Nephron progenitor cell (in vitro differentiated cells): ENCODE results near the gene ZDHHC1.

ENCODE experiments used
- DNase-seq: peaks from one replicate; pipeline ENCODE4 v3.0.0; 2021
- H3K27ac Mint-ChIP-seq: 2 replicates; pipeline ENCODE4 v1.8.0; 2021; ENCODE audit warnings: mild to moderate bottlenecking, moderate library complexity, mixed read lengths
- H3K27me3 Mint-ChIP-seq: 2 replicates; pipeline ENCODE4 v1.8.0; 2021; ENCODE audit warnings: mild to moderate bottlenecking, low read depth, mixed read lengths; ENCODE audit not compliant: poor library complexity
- H3K36me3 Mint-ChIP-seq: 2 replicates; pipeline ENCODE4 v1.8.0; 2021; ENCODE audit warnings: low read depth, mixed read lengths
- H3K4me1 Mint-ChIP-seq: 2 replicates; pipeline ENCODE4 v1.8.0; 2021; ENCODE audit warnings: mixed read lengths
- H3K4me3 Mint-ChIP-seq: 2 replicates; pipeline ENCODE4 v1.8.0; 2021; ENCODE audit warnings: mild to moderate bottlenecking, moderate library complexity, mixed read lengths
- H3K9me3 Mint-ChIP-seq: 2 replicates; pipeline ENCODE4 v1.8.0; 2021; ENCODE audit warnings: mild to moderate bottlenecking, moderate library complexity, mixed read lengths
- TF ChIP-seq, protein P1 (sequence below): fragments of 200-600 bp; sonication (generic); IDR thresholded peaks from 2 replicates; pipeline ENCODE4 v1.5.0; 2021; ENCODE audit warnings: antibody characterized with exemption

ZDHHC1 gene

DNA sequence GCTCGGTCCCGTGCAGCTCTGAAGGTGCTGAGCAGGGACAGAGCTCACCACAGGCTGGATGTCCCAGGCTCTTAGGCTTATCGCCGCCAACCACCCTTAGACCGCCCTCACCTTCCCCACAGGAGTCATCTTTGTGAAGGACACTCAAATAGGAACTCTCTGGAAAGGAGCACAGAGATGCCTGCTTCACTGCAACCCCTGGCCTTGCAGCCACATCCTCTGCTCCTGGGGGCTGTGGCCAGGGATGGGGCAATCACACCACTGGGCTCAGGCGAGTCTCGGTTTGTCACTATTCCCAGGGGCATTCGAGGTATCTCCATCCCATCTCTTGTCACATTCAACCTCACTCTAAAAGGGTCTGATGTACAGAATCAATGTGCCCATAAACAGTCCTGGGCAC is 10.9 kb downstream of the ZDHHC1 start:
- H3K27ac Mint-ChIP-seq = no peak overlapping the region
- no peaks in the 10 kb centered on the region for H3K36me3 Mint-ChIP-seq
- peaks cover 8% of the 10 kb centered on the region for H3K27me3 Mint-ChIP-seq
- no peak for DNase-seq
- no peak overlapping the region for H3K4me3 Mint-ChIP-seq
- H3K9me3 Mint-ChIP-seq = no peaks in the 10 kb centered on the region
- TF ChIP-seq, protein P1, sequence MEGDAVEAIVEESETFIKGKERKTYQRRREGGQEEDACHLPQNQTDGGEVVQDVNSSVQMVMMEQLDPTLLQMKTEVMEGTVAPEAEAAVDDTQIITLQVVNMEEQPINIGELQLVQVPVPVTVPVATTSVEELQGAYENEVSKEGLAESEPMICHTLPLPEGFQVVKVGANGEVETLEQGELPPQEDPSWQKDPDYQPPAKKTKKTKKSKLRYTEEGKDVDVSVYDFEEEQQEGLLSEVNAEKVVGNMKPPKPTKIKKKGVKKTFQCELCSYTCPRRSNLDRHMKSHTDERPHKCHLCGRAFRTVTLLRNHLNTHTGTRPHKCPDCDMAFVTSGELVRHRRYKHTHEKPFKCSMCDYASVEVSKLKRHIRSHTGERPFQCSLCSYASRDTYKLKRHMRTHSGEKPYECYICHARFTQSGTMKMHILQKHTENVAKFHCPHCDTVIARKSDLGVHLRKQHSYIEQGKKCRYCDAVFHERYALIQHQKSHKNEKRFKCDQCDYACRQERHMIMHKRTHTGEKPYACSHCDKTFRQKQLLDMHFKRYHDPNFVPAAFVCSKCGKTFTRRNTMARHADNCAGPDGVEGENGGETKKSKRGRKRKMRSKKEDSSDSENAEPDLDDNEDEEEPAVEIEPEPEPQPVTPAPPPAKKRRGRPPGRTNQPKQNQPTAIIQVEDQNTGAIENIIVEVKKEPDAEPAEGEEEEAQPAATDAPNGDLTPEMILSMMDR = no peak
- peaks cover 27% of the 10 kb centered on the region for H3K4me1 Mint-ChIP-seq

DNA sequence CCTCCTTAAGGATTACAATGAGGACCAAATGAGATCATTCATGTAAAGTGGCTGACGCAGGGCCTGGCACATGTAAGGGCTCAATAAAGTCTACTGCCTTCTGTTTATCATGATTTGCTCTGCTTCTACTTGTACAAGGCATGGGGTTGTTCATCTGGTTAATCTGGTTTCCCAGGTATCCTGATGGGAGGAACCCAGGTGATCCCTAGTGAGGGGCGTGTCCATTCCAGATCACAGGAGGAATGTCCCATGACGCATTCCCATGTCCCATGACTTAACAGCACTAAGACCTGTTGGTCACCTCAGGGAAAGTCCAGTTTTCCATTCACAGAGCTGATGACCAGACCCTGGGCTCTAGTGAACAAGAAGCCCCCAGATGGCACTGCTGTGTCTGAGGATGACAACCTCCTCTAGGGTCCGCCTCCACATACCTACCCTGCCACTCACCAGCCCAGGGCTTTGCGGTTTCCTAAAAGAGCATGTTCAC is 11.5 kb downstream of the ZDHHC1 start:
- Mint-ChIP-seq H3K27me3 (peaks cover 5% of the 10 kb centered on the region), H3K9me3 (no peaks in the 10 kb centered on the region), H3K4me3 (no peak overlapping the region), H3K4me1 (peaks cover 27% of the 10 kb centered on the region), H3K27ac (no peak overlapping the region), H3K36me3 (no peaks in the 10 kb centered on the region)
- no peak for DNase-seq
- TF ChIP-seq, protein P1 = no peak

DNA sequence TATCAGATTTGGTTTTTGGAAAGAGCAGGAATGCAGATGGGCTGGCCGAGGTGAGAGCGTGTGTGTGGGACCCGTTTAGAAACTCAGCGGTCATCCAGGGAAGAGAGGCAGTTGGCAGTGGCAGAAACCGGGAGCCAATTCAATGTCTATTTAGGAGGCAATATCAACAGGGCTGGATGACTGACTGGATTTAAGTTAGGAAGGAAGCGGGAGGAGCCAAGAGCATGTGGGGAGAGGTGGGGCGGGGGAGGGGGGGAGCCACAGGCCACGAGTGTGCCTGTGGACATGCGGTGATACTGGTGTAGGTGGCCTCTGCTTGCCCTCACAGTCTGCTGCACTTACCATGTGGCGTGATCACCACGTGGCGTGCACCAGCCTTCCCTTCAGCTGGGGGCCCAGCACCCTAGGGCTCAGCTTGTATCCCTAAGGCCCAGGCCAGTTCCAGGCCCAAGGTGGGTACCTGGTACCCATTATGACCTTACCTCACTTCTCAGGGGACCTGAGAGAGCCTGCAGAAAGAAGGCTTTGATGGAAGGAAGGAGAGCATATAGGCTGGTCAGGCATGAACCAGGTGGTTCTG is 12.2 kb downstream of the ZDHHC1 start:
- DNase-seq = no peak
- TF ChIP-seq, protein P1 = no peak
- peaks cover 31% of the 10 kb centered on the region for H3K4me1 Mint-ChIP-seq
- no peak overlapping the region for H3K27ac Mint-ChIP-seq
- H3K27me3 Mint-ChIP-seq = peaks cover 8% of the 10 kb centered on the region
- H3K9me3 Mint-ChIP-seq = no peaks in the 10 kb centered on the region
- no peaks in the 10 kb centered on the region for H3K36me3 Mint-ChIP-seq
- H3K4me3 Mint-ChIP-seq = no peak overlapping the region

DNA sequence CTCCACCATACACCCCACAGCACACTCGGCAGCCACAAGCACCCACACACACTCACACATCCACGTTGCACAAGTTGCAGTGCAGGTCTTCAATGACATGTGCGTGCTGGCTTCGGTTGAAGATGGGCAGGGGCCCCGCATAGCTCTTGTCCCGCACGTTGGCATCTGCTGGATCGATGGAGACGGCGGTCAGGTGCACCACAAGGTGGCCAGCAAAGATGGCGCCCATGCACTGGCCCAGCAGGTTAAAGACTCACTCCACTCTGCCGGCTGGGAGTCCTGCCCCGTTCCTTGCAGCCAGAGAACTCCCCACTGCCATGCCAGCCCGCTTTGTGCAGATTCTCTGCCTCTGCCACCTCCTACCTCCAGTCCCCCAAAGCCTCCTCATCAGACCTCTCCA is 15.4 kb downstream of the ZDHHC1 start:
- H3K27me3 Mint-ChIP-seq = peaks cover 5% of the 10 kb centered on the region
- no peaks in the 10 kb centered on the region for H3K9me3 Mint-ChIP-seq
- H3K4me3 Mint-ChIP-seq = no peak overlapping the region
- no peaks in the 10 kb centered on the region for H3K36me3 Mint-ChIP-seq
- TF ChIP-seq, protein P1 = no peak
- H3K4me1 Mint-ChIP-seq = peaks cover 50% of the 10 kb centered on the region
- no peak overlapping the region for H3K27ac Mint-ChIP-seq
- DNase-seq = no peak

DNA sequence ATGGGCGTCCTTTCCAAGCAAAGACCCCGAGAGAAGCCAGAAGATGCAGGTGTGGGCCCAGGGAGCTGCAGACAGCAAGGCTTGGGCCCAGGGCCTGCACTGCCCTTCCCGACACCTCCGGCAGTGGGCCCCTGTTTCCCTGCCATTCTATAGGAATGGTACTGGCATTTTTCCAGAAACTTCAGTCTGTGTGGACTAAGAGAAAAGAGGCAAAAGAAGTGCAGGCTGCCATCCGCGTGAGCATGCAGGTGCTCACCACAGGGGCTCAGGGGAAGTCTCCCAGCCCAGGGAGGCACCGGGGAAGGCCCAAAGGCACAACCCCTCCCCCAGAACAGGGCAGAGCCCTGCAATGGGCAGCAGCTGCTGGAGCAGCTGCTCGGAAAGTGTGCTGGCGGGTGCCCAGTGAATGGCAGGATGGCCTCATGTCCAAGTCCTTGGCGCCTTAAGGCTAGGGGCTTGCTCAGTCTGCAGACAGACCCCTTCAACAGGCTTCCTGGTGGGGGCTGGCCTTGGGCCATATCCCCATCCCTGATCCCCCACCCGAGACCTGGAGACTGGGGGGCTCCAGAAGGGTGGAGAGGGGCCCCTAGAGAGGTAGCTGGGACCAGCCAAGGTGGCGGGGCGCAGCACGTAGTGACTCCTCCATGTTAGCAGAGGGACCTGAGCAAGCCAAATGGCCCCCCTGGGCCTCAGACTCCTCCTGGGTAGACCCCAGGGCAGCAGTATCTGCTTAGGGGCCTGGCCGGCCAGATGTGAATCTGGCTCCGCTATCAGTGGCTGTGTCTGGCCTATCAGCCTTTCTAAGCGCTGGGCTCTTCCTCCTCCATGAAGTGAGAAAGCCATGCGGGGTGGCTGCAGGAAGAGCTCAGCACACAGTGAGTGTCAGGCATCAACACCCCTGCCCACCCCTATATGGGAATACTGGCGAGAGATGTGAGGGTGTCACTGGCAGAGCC is 16.2 kb downstream of the ZDHHC1 start:
- no peaks in the 10 kb centered on the region for H3K9me3 Mint-ChIP-seq
- TF ChIP-seq, protein P1 = no peak
- H3K36me3 Mint-ChIP-seq = no peaks in the 10 kb centered on the region
- no peak for DNase-seq
- peaks cover 59% of the 10 kb centered on the region for H3K4me1 Mint-ChIP-seq
- no peak overlapping the region for H3K27ac Mint-ChIP-seq
- H3K27me3 Mint-ChIP-seq = peaks cover 14% of the 10 kb centered on the region
- H3K4me3 Mint-ChIP-seq = no peak overlapping the region
